ENCODE data around the gene AP5B1. TPM values are rescaled to one million over a fixed set of nuclear protein-coding genes. Genes with fewer than 3 reads are reported as not detected.

The AP5B1 gene
- total and polyA plus RNA-seq, 8 donors, result 3.6 to 44.9 (median 12.4) TPM

- H3K27me3 ChIP-seq, result peaks cover 0 to 47% (median under 1%) of the 10 kb centered on the region in 3 donors
- H3K36me3 ChIP-seq, result peaks cover 0 to 11% (median 0%) of the 10 kb centered on the region in 4 donors
- DNase-seq, result no peak
- H3K4me3 ChIP-seq, result no peak overlapping the region
- H3K4me1 ChIP-seq, result peaks cover 3 to 48% (median 47%) of the 10 kb centered on the region in 4 donors
- WGBS, 5 donors, result 83 to 89% (median 87%) methylated on average over 20 to 29 of the region's 29 CpGs
- no peaks in the 10 kb centered on the region for H3K9me3 ChIP-seq
- no peak for TF ChIP-seq EP300 (IDR thresholded peaks at IDR 0.05)
- TF ChIP-seq POLR2A (IDR thresholded peaks at IDR 0.05), result no peak
- no peak for TF ChIP-seq CTCF (IDR thresholded peaks at IDR 0.05)
- no peak for TF ChIP-seq POLR2AphosphoS5 (IDR thresholded peaks at IDR 0.05)
- H3K27ac ChIP-seq, result peak overlapping the region in 2 of 5 donors; percentile 14 to 43
- intact Hi-C loops (cut with DNase I; ENCODE audit: low total_unique reads), result no loop called here
These were observed 13.0 kb upstream of the AP5B1 start for GRCh38 chr11:65793625-65794400.

- intact Hi-C loops (cut with DNase I; ENCODE audit: low total_unique reads), result no loop called here
- no peak overlapping the region for H3K4me3 ChIP-seq
- 28 to 48% (median 31%) methylated on average over 3 to 16 of the region's 16 CpGs for WGBS, 5 donors
- H3K4me1 ChIP-seq, result peaks cover 9 to 54% (median 54%) of the 10 kb centered on the region in 4 donors
- DNase-seq, result peak; percentile 74 to 95
- peaks cover 0 to 11% (median 0%) of the 10 kb centered on the region in 4 donors for H3K36me3 ChIP-seq
- H3K27me3 ChIP-seq, result peaks cover 3 to 47% (median 7%) of the 10 kb centered on the region in 3 donors
- H3K9me3 ChIP-seq, result no peaks in the 10 kb centered on the region
- H3K27ac ChIP-seq, result peak overlapping the region in 3 of 5 donors; percentile 8 to 43 (median 14)
- no peak for TF ChIP-seq POLR2A (IDR thresholded peaks at IDR 0.05)
- peak in 1 of 3 donors; percentile 65 for TF ChIP-seq POLR2AphosphoS5 (IDR thresholded peaks at IDR 0.05)
These were observed 12.4 kb upstream of the AP5B1 start for GRCh38 chr11:65793144-65793581.

GRCh38 chr11:65792456-65792855, 11.7 kb upstream of the AP5B1 start:
- no peak for TF ChIP-seq CTCF (IDR thresholded peaks at IDR 0.05)
- TF ChIP-seq EP300 (IDR thresholded peaks at IDR 0.05), result no peak
- TF ChIP-seq POLR2AphosphoS5 (IDR thresholded peaks at IDR 0.05), result no peak
- TF ChIP-seq POLR2A (IDR thresholded peaks at IDR 0.05), result no peak
- DNase-seq, result no peak
- Histone ChIP-seq H3K9me3 (no peaks in the 10 kb centered on the region), H3K27ac (peak overlapping the region in 2 of 5 donors; percentile 8 to 27), H3K27me3 (peaks cover 10 to 47% (median 14%) of the 10 kb centered on the region in 3 donors), H3K36me3 (peaks cover 0 to 11% (median 0%) of the 10 kb centered on the region in 4 donors), H3K4me3 (no peak overlapping the region), H3K4me1 (peaks cover 16 to 61% (median 61%) of the 10 kb centered on the region in 4 donors)
- intact Hi-C loops (cut with DNase I; ENCODE audit: low total_unique reads), result no loop called here
- 73 to 89% (median 85%) methylated on average over 11 to 16 of the region's 16 CpGs for WGBS, 5 donors

GRCh38 chr11:65791719-65792213, 11.0 kb upstream of the AP5B1 start:
- 19 to 68% (median 45%) methylated on average over 8 to 13 of the region's 13 CpGs for WGBS, 5 donors
- no peak overlapping the region for H3K4me3 ChIP-seq
- peaks cover 22 to 68% (median 68%) of the 10 kb centered on the region in 4 donors for H3K4me1 ChIP-seq
- intact Hi-C loops (cut with DNase I; ENCODE audit: low total_unique reads), result no loop called here
- H3K9me3 ChIP-seq, result no peaks in the 10 kb centered on the region
- TF ChIP-seq POLR2A (IDR thresholded peaks at IDR 0.05) (no peak), EP300 (IDR thresholded peaks at IDR 0.05) (no peak), CTCF (IDR thresholded peaks at IDR 0.05) (no peak), POLR2AphosphoS5 (IDR thresholded peaks at IDR 0.05) (peak in 2 of 3 donors; percentile 29 to 67)
- peaks cover 0 to 11% (median 0%) of the 10 kb centered on the region in 4 donors for H3K36me3 ChIP-seq
- peaks cover 12 to 50% (median 21%) of the 10 kb centered on the region in 3 donors for H3K27me3 ChIP-seq
- peak; percentile 62 to 72 for DNase-seq
- H3K27ac ChIP-seq, result peak overlapping the region in 2 of 5 donors; percentile 8 to 42
